Memory B cell (primary cell): Measurements from ENCODE around the gene KIAA1755.

Source experiments
- ATAC-seq: fragments of 150-1000 bp; cut with Tn5 transposase; 2 replicates; pipeline ENCODE4 v1.10.0; 2021; ENCODE audit warnings: low read depth, mild to moderate bottlenecking, moderate library complexity
- DNase-seq, 2 donors: peaks; one replicate each; pipeline ENCODE4 v3.0.0; 2022; ENCODE audit warnings: low spot score in 2 of 2
- H3K27ac Mint-ChIP-seq: one replicate; pipeline ENCODE4 v1.8.0; 2022; ENCODE audit warnings: mild to moderate bottlenecking, moderate library complexity, mixed read lengths
- H3K27me3 Mint-ChIP-seq: one replicate; pipeline ENCODE4 v1.8.0; 2022; ENCODE audit warnings: mixed read lengths
- H3K36me3 Mint-ChIP-seq: one replicate; pipeline ENCODE4 v1.8.0; 2022; ENCODE audit warnings: mild to moderate bottlenecking, mixed read lengths
- H3K4me1 Mint-ChIP-seq: one replicate; pipeline ENCODE4 v1.8.0; 2022; ENCODE audit warnings: mixed read lengths
- H3K4me3 Mint-ChIP-seq: one replicate; pipeline ENCODE4 v1.8.0; 2022; ENCODE audit warnings: mild to moderate bottlenecking, moderate library complexity, mixed read lengths
- H3K9me3 Mint-ChIP-seq: one replicate; pipeline ENCODE4 v1.8.0; 2022; ENCODE audit warnings: mixed read lengths

Gene KIAA1755

GRCh38 chr20:38169636-38170193 is 90.8 kb downstream of the KIAA1755 start:
- no peak for ATAC-seq
- peaks cover 2% of the 10 kb centered on the region for H3K27me3 Mint-ChIP-seq
- no peak overlapping the region for H3K27ac Mint-ChIP-seq
- no peaks in the 10 kb centered on the region for H3K36me3 Mint-ChIP-seq
- DNase-seq = no peak
- no peak overlapping the region for H3K4me3 Mint-ChIP-seq
- peaks cover 19% of the 10 kb centered on the region for H3K4me1 Mint-ChIP-seq
- no peaks in the 10 kb centered on the region for H3K9me3 Mint-ChIP-seq

DNA sequence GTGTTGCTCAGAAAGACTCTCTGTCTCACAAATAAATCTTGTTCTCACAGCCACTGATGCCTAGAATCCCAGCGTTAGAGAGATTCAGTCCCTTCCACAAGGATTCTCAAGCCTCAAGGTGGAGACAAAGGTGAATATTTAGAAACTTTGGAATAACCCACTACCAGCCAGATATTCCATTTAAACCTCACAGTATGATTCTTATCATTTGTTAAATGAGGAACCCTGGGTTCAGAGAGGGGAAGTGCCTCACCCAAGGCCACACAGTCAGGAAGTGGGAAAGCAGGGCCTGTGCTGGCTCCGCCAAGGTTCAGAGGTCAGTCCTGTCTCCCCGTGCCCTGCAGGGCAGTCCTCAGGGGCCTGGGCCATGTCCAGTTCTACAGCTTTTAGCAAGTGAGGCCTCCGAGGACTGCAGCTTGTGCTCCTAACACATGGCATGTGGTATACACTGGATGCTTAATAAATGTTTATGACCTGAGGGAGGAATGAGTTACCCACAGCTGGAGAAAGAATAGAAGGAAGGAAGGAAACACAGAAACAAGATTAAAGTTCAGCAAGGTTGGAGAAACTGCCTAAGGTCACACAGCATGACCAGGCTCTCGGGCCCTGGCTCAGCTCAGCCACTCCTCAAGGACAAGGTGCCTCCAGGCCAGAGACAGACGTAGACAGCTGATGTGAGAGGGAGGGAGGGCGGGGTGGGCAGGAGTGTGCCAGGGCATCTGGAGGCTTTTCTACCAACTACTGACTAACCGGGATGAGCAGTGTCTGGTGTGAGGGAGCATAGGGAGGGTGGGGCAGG is 91.5 kb downstream of the KIAA1755 start:
- peak overlapping the region; percentile 62 for H3K27ac Mint-ChIP-seq
- no peaks in the 10 kb centered on the region for H3K9me3 Mint-ChIP-seq
- DNase-seq = no peak
- peaks cover 19% of the 10 kb centered on the region for H3K4me1 Mint-ChIP-seq
- H3K4me3 Mint-ChIP-seq = no peak overlapping the region
- H3K27me3 Mint-ChIP-seq = peaks cover 2% of the 10 kb centered on the region
- no peaks in the 10 kb centered on the region for H3K36me3 Mint-ChIP-seq
- ATAC-seq = no peak

DNA sequence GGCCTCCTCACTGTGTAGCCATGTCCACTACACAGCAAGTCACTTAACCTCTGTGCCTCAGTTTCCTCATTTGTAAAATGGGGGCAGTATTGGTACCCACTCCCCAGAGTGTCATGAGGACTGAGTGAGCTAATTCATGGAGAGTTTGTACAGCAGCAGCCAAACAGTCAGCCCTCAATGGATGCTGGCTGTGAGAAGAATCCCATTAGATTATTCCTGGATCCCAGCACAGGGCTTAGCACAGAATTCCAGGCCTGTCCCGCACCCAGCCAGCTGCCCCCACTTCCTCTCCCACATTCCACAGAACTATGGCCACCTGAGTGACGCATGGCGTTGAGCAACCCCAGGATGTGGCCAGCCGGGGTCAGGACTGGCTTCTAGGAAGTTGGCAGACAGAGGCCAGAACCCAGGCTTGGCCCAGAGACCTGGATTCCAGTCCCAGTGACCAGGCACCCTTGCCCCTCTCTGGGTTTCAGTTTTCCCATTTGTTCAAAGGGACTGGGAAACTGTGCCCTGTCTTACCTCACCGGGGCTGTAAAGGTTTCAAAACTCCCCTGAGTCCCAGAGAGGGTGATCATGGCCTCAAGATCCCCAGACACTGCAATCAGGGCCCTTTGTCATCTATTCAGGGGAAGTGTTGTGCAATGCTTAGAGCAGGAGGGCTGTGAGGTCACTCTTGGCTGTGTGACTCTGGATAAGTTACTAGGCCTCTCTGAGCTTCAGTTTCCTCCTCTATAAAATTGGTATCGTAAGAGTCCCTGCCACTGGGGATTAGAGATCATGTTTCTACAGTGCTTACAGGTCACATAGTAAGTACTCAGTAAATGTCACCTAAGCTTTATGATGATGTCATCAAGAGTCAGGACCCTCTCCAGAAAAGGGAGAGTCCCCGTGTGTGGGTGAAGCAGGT is 92.4 kb downstream of the KIAA1755 start:
- ATAC-seq = no peak
- DNase-seq = no peak
- peaks cover 19% of the 10 kb centered on the region for H3K4me1 Mint-ChIP-seq
- H3K27ac Mint-ChIP-seq = peak overlapping the region; percentile 62
- H3K36me3 Mint-ChIP-seq = no peaks in the 10 kb centered on the region
- H3K4me3 Mint-ChIP-seq = no peak overlapping the region
- peaks cover 2% of the 10 kb centered on the region for H3K27me3 Mint-ChIP-seq
- H3K9me3 Mint-ChIP-seq = no peaks in the 10 kb centered on the region

- DNase-seq = no peak
- no peak for ATAC-seq
- Mint-ChIP-seq H3K27ac (no peak overlapping the region), H3K4me1 (peaks cover 19% of the 10 kb centered on the region), H3K36me3 (no peaks in the 10 kb centered on the region), H3K4me3 (no peak overlapping the region), H3K27me3 (peaks cover 2% of the 10 kb centered on the region), H3K9me3 (no peaks in the 10 kb centered on the region)
Observed at GRCh38 chr20:38167328-38167850, 93.1 kb downstream of the KIAA1755 start.

DNA sequence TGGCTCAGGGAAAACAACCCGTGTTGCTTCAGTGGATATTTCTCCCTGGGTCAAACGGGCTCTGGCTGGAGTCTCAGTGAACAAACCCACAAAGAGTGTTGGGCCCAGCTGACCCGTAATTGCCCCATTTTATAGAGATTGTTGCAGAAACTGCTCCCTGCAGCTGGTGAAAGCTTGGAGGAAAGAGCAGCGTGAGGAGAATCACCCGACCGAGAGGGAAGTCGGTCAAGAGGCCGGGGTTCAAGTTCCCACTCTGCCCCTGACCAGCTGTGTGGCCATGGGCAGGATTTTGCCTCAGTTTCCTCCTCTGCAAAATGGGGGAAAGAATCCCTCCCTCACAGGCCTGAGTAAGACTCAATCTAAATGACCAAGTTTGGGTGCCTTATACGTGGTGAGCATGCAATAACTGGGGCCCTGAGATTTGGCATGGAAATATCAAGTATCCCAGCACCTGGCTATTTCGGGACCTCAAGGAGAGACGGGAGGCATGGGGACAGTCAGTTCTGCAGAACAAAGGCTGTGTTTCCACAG is 93.8 kb downstream of the KIAA1755 start:
- no peaks in the 10 kb centered on the region for H3K9me3 Mint-ChIP-seq
- DNase-seq (no peak), ATAC-seq (no peak)
- H3K27ac Mint-ChIP-seq = no peak overlapping the region
- peaks cover 19% of the 10 kb centered on the region for H3K4me1 Mint-ChIP-seq
- no peaks in the 10 kb centered on the region for H3K36me3 Mint-ChIP-seq
- H3K27me3 Mint-ChIP-seq = peaks cover under 1% of the 10 kb centered on the region
- no peak overlapping the region for H3K4me3 Mint-ChIP-seq

- H3K36me3 Mint-ChIP-seq = no peaks in the 10 kb centered on the region
- H3K4me3 Mint-ChIP-seq = peak overlapping the region; percentile 80
- no peaks in the 10 kb centered on the region for H3K27me3 Mint-ChIP-seq
- peak overlapping the region; percentile 78 for H3K27ac Mint-ChIP-seq
- H3K4me1 Mint-ChIP-seq = peaks cover 19% of the 10 kb centered on the region
- ATAC-seq = no peak
- no peaks in the 10 kb centered on the region for H3K9me3 Mint-ChIP-seq
- DNase-seq = no peak
Observed at GRCh38 chr20:38165966-38166702, 94.4 kb downstream of the KIAA1755 start.

GRCh38 chr20:38165089-38165965 is 95.2 kb downstream of the KIAA1755 start, which contains the start of gene TGM2:
TGM2 (minus strand) TSS chr20:38165270; CDS start chr20:38165198, 72 bp downstream.
- DNase-seq = peak; percentile 71 to 72
- Mint-ChIP-seq H3K9me3 (no peaks in the 10 kb centered on the region), H3K36me3 (no peaks in the 10 kb centered on the region), H3K4me1 (peaks cover 19% of the 10 kb centered on the region), H3K27me3 (no peaks in the 10 kb centered on the region), H3K27ac (peak within 1 kb of the TSS; percentile 78), H3K4me3 (peak within 1 kb of the TSS; percentile 80)
- peak; percentile 92 for ATAC-seq

- DNase-seq = no peak
- H3K36me3 Mint-ChIP-seq = no peaks in the 10 kb centered on the region
- H3K27me3 Mint-ChIP-seq = no peaks in the 10 kb centered on the region
- peaks cover 16% of the 10 kb centered on the region for H3K4me1 Mint-ChIP-seq
- no peak overlapping the region for H3K27ac Mint-ChIP-seq
- H3K4me3 Mint-ChIP-seq = peak overlapping the region; percentile 80
- H3K9me3 Mint-ChIP-seq = no peaks in the 10 kb centered on the region
- no peak for ATAC-seq
Observed at GRCh38 chr20:38164624-38165088, 95.9 kb downstream of the KIAA1755 start.

GRCh38 chr20:38164069-38164468 is 96.5 kb downstream of the KIAA1755 start:
- Mint-ChIP-seq H3K9me3 (no peaks in the 10 kb centered on the region), H3K27ac (no peak overlapping the region), H3K27me3 (no peaks in the 10 kb centered on the region), H3K36me3 (peaks cover 1% of the 10 kb centered on the region), H3K4me3 (no peak overlapping the region), H3K4me1 (peaks cover 17% of the 10 kb centered on the region)
- no peak for ATAC-seq
- no peak for DNase-seq

- peak overlapping the region; percentile 49 for H3K27ac Mint-ChIP-seq
- peaks cover 13% of the 10 kb centered on the region for H3K4me1 Mint-ChIP-seq
Observed at GRCh38 chr20:38162878-38163875, 97.4 kb downstream of the KIAA1755 start.

GRCh38 chr20:38162149-38162548 is 98.4 kb downstream of the KIAA1755 start:
- no peaks in the 10 kb centered on the region for H3K27me3 Mint-ChIP-seq
- no peak overlapping the region for H3K4me3 Mint-ChIP-seq
- peaks cover 1% of the 10 kb centered on the region for H3K36me3 Mint-ChIP-seq
- DNase-seq (no peak), ATAC-seq (no peak)
- H3K27ac Mint-ChIP-seq = peak overlapping the region; percentile 49
- peaks cover 13% of the 10 kb centered on the region for H3K4me1 Mint-ChIP-seq
- no peaks in the 10 kb centered on the region for H3K9me3 Mint-ChIP-seq

More at GRCh38 chr20:38162878-38163875, 97.4 kb downstream of the KIAA1755 start:
- Mint-ChIP-seq H3K9me3 (no peaks in the 10 kb centered on the region), H3K27me3 (no peaks in the 10 kb centered on the region), H3K4me3 (no peak overlapping the region), H3K36me3 (peaks cover 1% of the 10 kb centered on the region)
- no peak for DNase-seq
- ATAC-seq = no peak
